ENCODE results near the gene PMPCA. TPM values are rescaled to one million over a fixed set of nuclear protein-coding genes. Genes with fewer than 3 reads are reported as not detected.

PMPCA gene
- total RNA-seq, 1 experiment from 2014 or later = 54.9 TPM

- peaks cover 21% of the 10 kb centered on the region for H3K36me3 ChIP-seq (ENCODE audit: low read depth, low read length)
- POLR2A ChIA-PET (ENCODE audit: unreplicated experiment) = no interaction called here
Measured at GRCh38 chr9:136459425-136459824, 49.0 kb downstream of the PMPCA start.

DNA sequence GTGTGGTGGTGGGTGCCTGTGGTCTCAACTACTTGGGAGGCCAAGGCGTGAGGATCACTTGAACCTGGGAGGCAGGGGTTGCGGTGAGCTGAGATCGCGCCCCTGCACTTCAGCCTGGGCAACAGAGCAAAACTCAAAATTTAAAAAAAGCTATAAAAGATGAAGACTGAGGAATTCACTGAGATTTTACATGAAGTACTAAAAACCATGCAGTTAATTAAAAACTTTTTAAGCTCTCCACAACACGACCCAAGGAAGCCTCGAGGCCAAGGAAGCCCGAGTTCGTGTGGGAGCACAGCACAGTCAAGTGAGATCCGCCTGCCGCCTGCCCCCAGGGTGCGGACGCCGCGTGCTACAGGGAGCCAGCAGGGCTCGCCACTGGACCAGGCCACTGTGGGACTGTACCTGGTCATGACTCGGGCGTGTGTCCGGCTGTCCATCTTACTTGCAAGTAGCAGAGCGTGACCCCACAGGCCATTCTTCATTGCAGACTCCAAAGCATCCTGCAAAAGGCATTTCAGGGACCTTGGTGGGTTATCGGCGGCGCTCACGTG is 50.4 kb downstream of the PMPCA start:
- no peak overlapping the region for H3K4me2 ChIP-seq (ENCODE audit: low read length)
- H3K4me3 ChIP-seq (ENCODE audit: low read length) = no peak overlapping the region
- H3K27me3 ChIP-seq (ENCODE audit: low read length) = no peaks in the 10 kb centered on the region
- DNase-seq (no peak), ATAC-seq (no peak)
- intact Hi-C loops (cut with micrococcal nuclease) = no loop called here
- no peaks in the 10 kb centered on the region for H4K20me1 ChIP-seq (ENCODE audit: low read length)
- no peak for TF ChIP-seq EZH2phosphoT487 (IDR thresholded peaks at IDR 0.05; ENCODE audit: borderline replicate concordance, low read length)
- no peak for TF ChIP-seq CTCF (conservative IDR thresholded peaks at IDR 0.05; ENCODE audit: low read depth, low read length)
- no peak for TF ChIP-seq EZH2 (IDR thresholded peaks at IDR 0.05; ENCODE audit: low read length, unreplicated experiment)
- H3K36me3 ChIP-seq (ENCODE audit: low read depth, low read length) = peaks cover 23% of the 10 kb centered on the region
- no peaks in the 10 kb centered on the region for H3F3A ChIP-seq (ENCODE audit: low read length, unreplicated experiment)
- no peaks in the 10 kb centered on the region for H3K9me3 ChIP-seq (ENCODE audit: low read length)
- ChIA-PET POLR2A (ENCODE audit: unreplicated experiment) (no interaction called here), CTCF (no interaction called here)
- H3K9me2 ChIP-seq (replicated peaks; ENCODE audit: low read length) = no peaks in the 10 kb centered on the region
- H3K79me2 ChIP-seq (ENCODE audit: low read length) = no peaks in the 10 kb centered on the region
- no peak overlapping the region for H2AFZ ChIP-seq (ENCODE audit: low read length)
- BruUV-seq (replicated peaks) = no TSS peak
- H3K27ac ChIP-seq (ENCODE audit: low read length) = no peak overlapping the region
- H3K4me1 ChIP-seq (ENCODE audit: insufficient read depth, low read length) = no peaks in the 10 kb centered on the region
- H3K9ac ChIP-seq (ENCODE audit: low read length) = no peak overlapping the region

More at GRCh38 chr9:136459425-136459824, 49.0 kb downstream of the PMPCA start:
- Histone ChIP-seq H3K9ac (ENCODE audit: low read length) (no peak overlapping the region), H3F3A (ENCODE audit: low read length, unreplicated experiment) (no peaks in the 10 kb centered on the region), H3K79me2 (ENCODE audit: low read length) (no peaks in the 10 kb centered on the region), H3K27me3 (ENCODE audit: low read length) (no peaks in the 10 kb centered on the region), H2AFZ (ENCODE audit: low read length) (no peak overlapping the region), H3K9me3 (ENCODE audit: low read length) (no peaks in the 10 kb centered on the region), H3K27ac (ENCODE audit: low read length) (no peak overlapping the region), H3K9me2 (replicated peaks; ENCODE audit: low read length) (no peaks in the 10 kb centered on the region), H3K4me1 (ENCODE audit: insufficient read depth, low read length) (no peaks in the 10 kb centered on the region), H4K20me1 (ENCODE audit: low read length) (no peaks in the 10 kb centered on the region), H3K4me3 (ENCODE audit: low read length) (no peak overlapping the region), H3K4me2 (ENCODE audit: low read length) (no peak overlapping the region)
- TF ChIP-seq EZH2phosphoT487 (IDR thresholded peaks at IDR 0.05; ENCODE audit: borderline replicate concordance, low read length) = no peak
- no peak for TF ChIP-seq CTCF (conservative IDR thresholded peaks at IDR 0.05; ENCODE audit: low read depth, low read length)
- no peak for TF ChIP-seq EZH2 (IDR thresholded peaks at IDR 0.05; ENCODE audit: low read length, unreplicated experiment)
- ATAC-seq = no peak
- BruUV-seq (replicated peaks) = no TSS peak
- DNase-seq = no peak
- intact Hi-C loops (cut with micrococcal nuclease) = no loop called here
- CTCF ChIA-PET = no interaction called here

DNA sequence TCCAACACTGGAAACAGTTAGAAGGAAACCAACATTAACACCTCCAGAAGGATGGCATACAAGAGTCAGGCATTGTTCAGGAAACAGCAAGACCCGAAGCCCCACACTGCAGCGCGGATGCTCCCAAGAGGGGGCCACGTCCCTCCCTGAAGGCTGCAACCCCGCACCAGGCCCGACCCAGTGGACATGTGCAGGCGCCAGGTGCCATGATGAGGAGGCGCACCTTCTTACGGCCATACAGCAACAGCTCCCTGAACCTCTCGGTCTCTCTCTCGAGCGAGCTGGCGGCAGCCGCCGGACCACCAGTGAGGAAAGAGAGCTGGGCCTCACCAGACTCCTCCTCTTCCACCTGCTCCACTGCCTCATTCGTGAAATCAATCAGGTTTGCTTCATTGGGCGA is 52.2 kb downstream of the PMPCA start:
- intact Hi-C loops (cut with micrococcal nuclease) = no loop called here
- no peak overlapping the region for H3K4me2 ChIP-seq (ENCODE audit: low read length)
- no peak overlapping the region for H3K4me3 ChIP-seq (ENCODE audit: low read length)
- H3K4me1 ChIP-seq (ENCODE audit: insufficient read depth, low read length) = no peaks in the 10 kb centered on the region
- H3F3A ChIP-seq (ENCODE audit: low read length, unreplicated experiment) = no peaks in the 10 kb centered on the region
- H3K27ac ChIP-seq (ENCODE audit: low read length) = no peak overlapping the region
- H3K36me3 ChIP-seq (ENCODE audit: low read depth, low read length) = peaks cover 26% of the 10 kb centered on the region
- no peaks in the 10 kb centered on the region for H3K9me2 ChIP-seq (replicated peaks; ENCODE audit: low read length)
- no TSS peak for BruUV-seq (replicated peaks)
- DNase-seq = no peak
- no peaks in the 10 kb centered on the region for H4K20me1 ChIP-seq (ENCODE audit: low read length)
- no peak overlapping the region for H2AFZ ChIP-seq (ENCODE audit: low read length)
- H3K9me3 ChIP-seq (ENCODE audit: low read length) = no peaks in the 10 kb centered on the region
- ChIA-PET POLR2A (ENCODE audit: unreplicated experiment) (no interaction called here), CTCF (no interaction called here)
- TF ChIP-seq CTCF (conservative IDR thresholded peaks at IDR 0.05; ENCODE audit: low read depth, low read length) = no peak
- no peak for TF ChIP-seq EZH2 (IDR thresholded peaks at IDR 0.05; ENCODE audit: low read length, unreplicated experiment)
- TF ChIP-seq EZH2phosphoT487 (IDR thresholded peaks at IDR 0.05; ENCODE audit: borderline replicate concordance, low read length) = no peak
- ATAC-seq = no peak
- no peak overlapping the region for H3K9ac ChIP-seq (ENCODE audit: low read length)
- no peaks in the 10 kb centered on the region for H3K79me2 ChIP-seq (ENCODE audit: low read length)
- no peaks in the 10 kb centered on the region for H3K27me3 ChIP-seq (ENCODE audit: low read length)
